ENCODE measurements around the gene CSF2RB. TPM values are rescaled to one million over a fixed set of nuclear protein-coding genes. Genes with fewer than 3 reads are reported as not detected.

Gene CSF2RB
- total RNA-seq, 1 donor from 2014 or later: 152 TPM

- intact Hi-C loops (cut with micrococcal nuclease): no loop called here
- Mint-ChIP-seq H3K27me3 (peaks cover 10% of the 10 kb centered on the region), H3K36me3 (ENCODE audit: low read depth) (no peaks in the 10 kb centered on the region), H3K27ac (no peak overlapping the region), H3K4me1 (no peaks in the 10 kb centered on the region), H3K4me3 (no peak overlapping the region), H3K9me3 (no peaks in the 10 kb centered on the region)
- DNase-seq (no peak), ATAC-seq (ENCODE audit: low read depth) (no peak)
- ChIA-PET POLR2A (interaction anchor here (1.5 kb wide), 1 partner anchor 19 kb away, joined by 3 read pairs; no protein-coding TSS in a partner anchor), CTCF (interaction anchor here (1.0 kb wide), 1 partner anchor 12 kb away, joined by 3 read pairs; no protein-coding TSS in a partner anchor)
- TF ChIP-seq CTCF (IDR thresholded peaks at IDR 0.05): no peak
Measured at GRCh38 chr22:36965696-36966095, 52.3 kb downstream of the CSF2RB start.

- Mint-ChIP-seq H3K27me3 (peaks cover 2% of the 10 kb centered on the region), H3K36me3 (ENCODE audit: low read depth) (no peaks in the 10 kb centered on the region), H3K4me3 (no peak overlapping the region), H3K27ac (no peak overlapping the region), H3K4me1 (no peaks in the 10 kb centered on the region), H3K9me3 (no peaks in the 10 kb centered on the region)
- TF ChIP-seq CTCF (IDR thresholded peaks at IDR 0.05): no peak
- intact Hi-C loops (cut with micrococcal nuclease): no loop called here
- ChIA-PET POLR2A (no interaction called here), CTCF (interaction anchor here (1.0 kb wide), 1 partner anchor 15 kb away, joined by 4 read pairs; no protein-coding TSS in a partner anchor)
- ATAC-seq (ENCODE audit: low read depth) (no peak), DNase-seq (no peak)
Measured at GRCh38 chr22:36966851-36967540, 53.6 kb downstream of the CSF2RB start.

GRCh38 chr22:36968249-36968964 lies 55.0 kb downstream of the CSF2RB start:
- Mint-ChIP-seq H3K4me1 (no peaks in the 10 kb centered on the region), H3K9me3 (no peaks in the 10 kb centered on the region), H3K4me3 (no peak overlapping the region), H3K27me3 (no peaks in the 10 kb centered on the region), H3K36me3 (ENCODE audit: low read depth) (no peaks in the 10 kb centered on the region), H3K27ac (no peak overlapping the region)
- TF ChIP-seq CTCF (IDR thresholded peaks at IDR 0.05): no peak
- POLR2A ChIA-PET: interaction anchor here (1.0 kb wide), 1 partner anchor 27 kb away, joined by 3 read pairs; no protein-coding TSS in a partner anchor
- CTCF ChIA-PET: interaction anchor here (1.0 to 2.6 kb wide), 2 partner anchors 9 to 112 kb away, joined by 3 to 9 read pairs; no protein-coding TSS in a partner anchor
- DNase-seq (no peak), ATAC-seq (ENCODE audit: low read depth) (no peak)
- intact Hi-C loops (cut with micrococcal nuclease): no loop called here

- no peaks in the 10 kb centered on the region for H3K27me3 Mint-ChIP-seq
- no peak overlapping the region for H3K27ac Mint-ChIP-seq
- intact Hi-C loops (cut with micrococcal nuclease): loop anchor here (10.0 kb wide), 1 partner anchor 47 kb away; no protein-coding TSS in a partner anchor
- POLR2A ChIA-PET: no interaction called here
- ATAC-seq (ENCODE audit: low read depth): no peak
- no peaks in the 10 kb centered on the region for H3K36me3 Mint-ChIP-seq (ENCODE audit: low read depth)
- no peak for DNase-seq
- CTCF ChIA-PET: interaction anchor here (1.2 to 1.6 kb wide), 2 partner anchors 115 to 214 kb away, joined by 4 read pairs; no protein-coding TSS in a partner anchor
- no peak overlapping the region for H3K4me3 Mint-ChIP-seq
- no peaks in the 10 kb centered on the region for H3K4me1 Mint-ChIP-seq
- no peak for TF ChIP-seq CTCF (IDR thresholded peaks at IDR 0.05)
- no peaks in the 10 kb centered on the region for H3K9me3 Mint-ChIP-seq
Measured at GRCh38 chr22:36971341-36972125, 58.1 kb downstream of the CSF2RB start.

Data from activated B cell treated with CpG ODN at 0.5 μM for 24 hours (primary cell).